GM18526 (cell line): ENCODE results near the gene SLC25A27.

ENCODE experiments used
- POLR2A ChIP-seq: IDR thresholded peaks from 3 replicates; pipeline ENCODE4 v1.6.1; 2011; ENCODE audit not compliant: insufficient read length; ENCODE audit errors: extremely low read depth

Gene SLC25A27

GRCh38 chr6:46652603-46653438, at the start of gene SLC25A27, which contains the start of gene CYP39A1:
TSS of gene SLC25A27 (plus strand) at chr6:46652975. CDS start at chr6:46653193, 218 bp downstream.
TSS of gene CYP39A1 (minus strand) at chr6:46652818. CDS start at chr6:46652582, 236 bp downstream.
- TF ChIP-seq POLR2A, result no peak

GRCh38 chr6:46605091-46605797, 47.5 kb upstream of the SLC25A27 start:
- no peak for TF ChIP-seq POLR2A

- TF ChIP-seq POLR2A, result no peak
Observed at GRCh38 chr6:46606338-46606737, 46.4 kb upstream of the SLC25A27 start.

- TF ChIP-seq POLR2A, result no peak
Observed at GRCh38 chr6:46610862-46611553, 41.8 kb upstream of the SLC25A27 start.

- TF ChIP-seq POLR2A, result no peak
Observed at GRCh38 chr6:46612645-46613044, 40.1 kb upstream of the SLC25A27 start.

GRCh38 chr6:46618726-46619125, 34.0 kb upstream of the SLC25A27 start:
- TF ChIP-seq POLR2A, result no peak

DNA sequence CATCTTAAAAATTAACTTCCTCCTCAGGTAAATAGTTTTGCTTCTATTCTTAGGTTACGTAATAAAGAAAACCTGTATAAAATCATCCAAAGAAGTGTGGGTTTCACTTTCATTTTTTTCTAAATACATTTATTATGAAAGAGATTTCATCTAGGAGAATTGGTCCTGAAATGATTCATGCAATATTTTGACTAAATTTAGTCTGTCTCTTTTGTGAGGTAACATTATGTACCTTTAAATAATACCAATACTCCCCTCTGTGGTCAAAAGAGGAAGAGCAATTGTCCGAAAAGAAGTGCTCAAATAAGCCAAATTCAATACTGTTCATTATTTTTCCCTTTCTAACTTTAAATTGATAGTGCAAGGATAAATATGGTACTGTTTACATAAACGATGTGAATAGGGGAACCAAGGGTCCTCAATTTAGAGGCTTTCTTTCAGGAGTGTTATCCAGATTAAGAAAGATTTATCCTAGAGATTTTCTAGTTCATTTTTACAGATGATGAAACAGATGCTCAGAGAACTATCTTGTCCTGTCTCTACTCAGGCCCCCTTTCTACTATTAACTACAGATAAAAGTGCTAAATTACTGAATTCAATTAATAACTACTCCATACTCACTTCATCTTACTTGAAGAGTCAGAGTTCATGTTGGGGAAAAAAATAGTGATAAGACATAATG, 26.4 kb upstream of the SLC25A27 start:
- TF ChIP-seq POLR2A, result no peak

- no peak for TF ChIP-seq POLR2A
Observed at GRCh38 chr6:46626976-46627375, 25.8 kb upstream of the SLC25A27 start.

- TF ChIP-seq POLR2A, result no peak
Observed at GRCh38 chr6:46628498-46628897, 24.3 kb upstream of the SLC25A27 start.

DNA sequence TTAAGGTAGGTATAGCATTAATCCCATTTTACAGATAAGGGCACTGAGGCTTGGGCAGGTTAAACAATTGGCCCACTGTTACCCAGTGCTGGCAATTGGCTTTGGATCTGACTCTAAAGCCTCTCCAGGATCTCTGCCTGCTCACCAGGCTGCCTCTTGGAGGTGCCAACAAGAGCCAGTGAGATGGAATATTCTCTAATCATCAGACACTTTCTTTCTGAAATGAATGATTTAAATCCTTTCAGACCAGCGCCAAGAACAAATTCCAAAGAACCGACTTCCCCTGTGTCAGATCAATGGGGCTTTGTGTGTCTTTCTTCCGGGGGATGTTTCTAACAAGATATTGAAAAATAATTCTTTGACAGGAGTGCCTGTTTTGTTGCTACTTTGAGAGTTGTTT, 23.8 kb upstream of the SLC25A27 start:
- TF ChIP-seq POLR2A, result no peak

- TF ChIP-seq POLR2A, result no peak
Observed at GRCh38 chr6:46629691-46630090, 23.1 kb upstream of the SLC25A27 start.

GRCh38 chr6:46632053-46632452, 20.7 kb upstream of the SLC25A27 start:
- TF ChIP-seq POLR2A, result no peak

DNA sequence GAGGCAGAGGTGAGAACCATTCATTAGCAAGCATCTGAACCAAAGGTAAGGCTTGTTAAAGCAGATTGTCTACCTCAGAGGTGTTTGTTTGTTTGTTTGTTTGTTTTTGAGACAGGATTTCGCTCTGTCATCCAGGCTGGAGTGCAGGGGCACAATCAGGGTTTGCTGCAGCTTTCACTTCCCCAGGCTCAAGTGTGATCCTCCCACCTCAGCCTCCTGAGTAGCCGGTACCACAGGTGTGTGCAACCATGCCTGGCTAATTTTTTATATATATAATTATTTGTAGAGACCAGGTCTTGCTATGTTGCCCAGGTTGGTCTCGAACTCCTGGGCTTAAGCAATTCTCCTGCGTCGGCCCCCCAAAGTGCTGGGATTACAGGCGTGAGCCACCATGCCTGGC, 17.3 kb upstream of the SLC25A27 start:
- no peak for TF ChIP-seq POLR2A

- TF ChIP-seq POLR2A, result no peak
Observed at GRCh38 chr6:46637145-46637544, 15.6 kb upstream of the SLC25A27 start.

DNA sequence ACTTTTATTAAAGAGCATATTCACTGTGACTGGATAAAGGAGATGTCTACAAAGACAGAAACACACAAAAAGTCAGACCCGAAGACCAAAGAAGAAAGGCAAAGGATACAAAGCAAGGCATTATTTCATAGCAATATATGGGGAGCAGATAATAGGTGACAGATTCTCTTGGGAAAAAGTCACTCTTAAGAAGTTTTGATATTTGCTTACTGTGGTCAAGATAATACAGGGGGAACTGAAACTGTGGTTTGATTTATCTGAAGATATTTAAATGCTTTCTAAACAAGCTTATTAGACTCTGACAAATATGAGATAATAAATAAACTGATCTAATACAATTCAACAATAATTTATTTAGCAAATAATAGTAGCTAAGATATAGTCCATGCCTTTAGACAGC, 14.8 kb upstream of the SLC25A27 start:
- no peak for TF ChIP-seq POLR2A
